Activated CD8-positive, alpha-beta memory T cell treated with anti-CD3 and anti-CD28 coated beads, Interleukin-2, amount 50 U/mL, for 1 hour (primary cell): ENCODE measurements around the gene KRT9.
"Not testable (repeated sequence)": the region's sequence is repeated elsewhere in the genome, so short reads cannot be mapped to it uniquely, and the experiment has no call there.

ENCODE experiments used
- DNase-seq: peaks from one replicate; pipeline ENCODE4 v3.0.0-alpha.2; 2020; ENCODE audit errors: extremely low read depth

KRT9 gene

GRCh38 chr17:41579484-41580243 is 7.8 kb upstream of the KRT9 start:
- DNase-seq = no peak

DNA sequence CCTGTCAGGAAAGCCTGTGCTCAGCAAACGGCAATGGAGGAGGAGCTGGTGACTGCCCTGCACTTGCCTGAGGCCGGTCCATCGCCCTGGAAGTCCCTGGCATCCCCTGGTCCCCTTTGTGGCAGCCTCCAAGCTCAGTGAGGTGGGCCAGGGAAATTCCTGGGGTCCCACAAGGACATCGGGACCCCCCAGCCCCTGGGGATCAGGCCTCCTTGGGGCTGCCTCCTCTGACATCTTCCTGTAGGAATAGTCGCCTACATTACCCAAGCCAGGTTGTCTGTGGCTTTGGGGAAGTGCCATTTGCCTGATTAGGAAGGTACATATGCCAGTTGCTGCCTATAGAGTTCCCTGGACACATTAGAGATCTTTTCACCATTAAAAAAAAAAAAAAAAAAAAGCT is 7.1 kb upstream of the KRT9 start:
- no peak for DNase-seq

GRCh38 chr17:41578538-41578937 is 6.7 kb upstream of the KRT9 start:
- DNase-seq = no peak

GRCh38 chr17:41576740-41577139 is 4.9 kb upstream of the KRT9 start:
- DNase-seq = not testable (repeated sequence)

DNA sequence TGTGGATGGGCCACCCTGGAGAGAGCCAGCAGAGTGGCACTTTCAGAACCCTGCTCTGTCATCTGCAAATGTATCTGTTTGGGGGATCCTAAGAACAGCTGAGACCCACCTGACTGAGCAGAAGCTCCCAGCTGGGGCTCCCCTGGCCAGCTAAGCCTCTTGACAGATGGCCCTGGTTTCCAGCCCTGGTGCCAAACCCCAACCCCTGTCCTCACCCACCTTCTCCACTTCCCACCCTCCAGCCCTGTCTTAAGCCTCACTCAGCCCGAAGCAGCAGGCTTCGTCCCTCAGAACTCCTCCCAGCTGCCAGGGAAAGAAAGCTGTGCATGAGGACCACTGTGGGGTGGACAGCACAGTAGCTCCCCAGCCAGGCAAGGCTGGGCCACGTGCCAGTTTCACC is 3.5 kb upstream of the KRT9 start:
- no peak for DNase-seq

- DNase-seq = no peak
These were observed 4.5 kb downstream of the KRT9 start for GRCh38 chr17:41567317-41567716.

GRCh38 chr17:41565338-41565737 is 6.5 kb downstream of the KRT9 start:
- DNase-seq = no peak

DNA sequence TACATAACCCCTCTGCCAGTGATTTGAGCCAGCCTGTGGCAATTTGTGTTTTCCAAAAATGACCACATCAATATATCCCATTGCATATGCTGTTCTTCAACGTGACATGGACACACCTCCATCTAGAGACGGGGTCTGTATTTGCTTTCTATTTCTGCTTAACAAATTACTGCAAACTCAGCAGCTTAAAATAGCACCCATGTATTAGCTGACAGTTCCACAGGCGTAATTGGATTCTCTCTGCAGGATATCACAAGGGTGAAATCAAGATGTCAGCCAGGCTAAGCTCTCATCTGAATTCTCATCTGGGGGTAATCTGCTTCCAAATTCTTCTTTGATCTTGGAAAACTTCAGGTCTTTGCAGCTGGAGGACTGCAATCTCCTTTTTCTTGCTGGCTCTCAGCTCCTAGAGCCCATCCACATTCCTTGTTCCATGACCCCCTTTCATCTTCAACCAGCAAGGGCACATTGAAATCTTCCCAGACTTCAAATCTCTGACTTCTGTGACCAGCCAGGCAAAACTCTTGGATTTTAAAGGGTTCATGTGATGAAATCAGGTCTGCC is 8.2 kb downstream of the KRT9 start:
- no peak for DNase-seq

GRCh38 chr17:41561554-41561953 is 10.3 kb downstream of the KRT9 start:
- no peak for DNase-seq

- no peak for DNase-seq
These were observed 12.3 kb downstream of the KRT9 start for GRCh38 chr17:41559548-41559947.

GRCh38 chr17:41556931-41557330 is 14.9 kb downstream of the KRT9 start:
- DNase-seq = no peak

- DNase-seq = no peak
These were observed 15.6 kb downstream of the KRT9 start for GRCh38 chr17:41556306-41556705.

GRCh38 chr17:41555105-41555887 is 16.6 kb downstream of the KRT9 start:
- no peak for DNase-seq

DNA sequence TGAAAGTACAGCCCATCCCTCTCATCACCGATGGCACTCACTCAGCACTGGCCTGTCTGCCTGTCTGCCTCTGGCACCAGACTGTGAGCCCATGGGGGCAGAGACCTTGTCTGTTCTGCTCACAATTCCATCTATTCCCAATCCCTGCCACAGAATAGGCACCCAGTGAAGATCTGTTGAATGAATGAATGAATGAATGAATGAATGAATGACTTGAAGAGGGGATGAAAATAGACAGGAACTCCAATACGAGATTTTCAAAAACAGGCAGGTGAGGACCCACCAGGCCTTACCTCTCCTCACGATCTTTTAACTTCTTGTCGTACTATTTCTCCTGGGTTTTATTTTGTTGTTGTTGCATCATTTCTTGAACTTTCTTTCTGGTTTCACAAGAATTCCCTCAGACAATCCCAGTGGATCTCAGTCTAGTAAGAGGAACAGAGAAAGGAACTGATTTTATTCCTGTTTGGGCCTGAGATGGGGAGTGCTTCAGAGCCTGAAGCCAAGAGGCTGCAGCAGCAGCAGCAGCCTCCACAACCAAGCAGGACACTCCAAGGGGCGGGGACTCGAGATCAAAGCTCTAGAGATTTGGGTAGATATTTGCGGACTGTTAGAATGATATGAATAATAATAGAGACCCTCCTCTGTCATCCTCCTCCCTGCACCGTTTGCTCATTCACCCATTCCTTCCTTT is 17.7 kb downstream of the KRT9 start:
- no peak for DNase-seq

DNA sequence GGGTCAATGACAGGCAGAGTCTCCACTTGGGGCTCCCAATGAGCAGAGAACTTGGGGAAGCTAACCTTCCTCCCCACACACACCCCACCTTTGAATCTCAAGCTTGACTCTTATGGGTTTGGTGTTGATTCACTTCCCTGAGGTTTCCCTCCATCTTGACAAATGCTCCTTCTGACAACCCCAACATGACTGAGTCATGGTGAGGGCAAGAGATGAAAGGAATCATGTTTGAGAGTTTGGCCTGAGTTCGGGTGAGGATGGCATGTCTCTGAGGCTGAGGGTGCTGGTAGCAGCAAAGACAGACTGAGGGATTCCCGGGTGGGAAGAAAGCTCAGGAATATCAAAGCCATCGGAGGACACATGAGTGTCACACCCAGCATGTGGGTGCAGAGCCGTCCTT is 18.7 kb downstream of the KRT9 start:
- no peak for DNase-seq

DNA sequence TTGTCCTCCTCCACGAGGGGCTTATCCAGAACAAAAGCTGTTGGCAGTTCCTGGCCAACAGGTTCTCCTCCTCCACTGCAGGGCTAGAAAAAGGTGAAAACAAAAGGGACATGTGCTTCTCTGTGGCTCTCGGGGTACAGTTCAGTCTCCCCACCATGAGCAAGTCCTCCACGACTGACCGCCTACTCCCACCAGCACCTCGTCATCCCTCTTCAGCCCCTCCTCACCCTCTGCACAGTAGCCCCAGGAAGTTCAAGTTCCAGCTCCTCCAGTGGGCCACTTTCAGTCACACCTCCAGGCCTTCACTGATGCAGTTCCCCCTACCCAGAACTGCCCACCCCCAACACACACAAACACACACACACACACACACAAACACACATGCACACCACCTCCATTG is 19.4 kb downstream of the KRT9 start:
- DNase-seq = no peak

- no peak for DNase-seq
These were observed 20.5 kb downstream of the KRT9 start for GRCh38 chr17:41551365-41551764.

DNA sequence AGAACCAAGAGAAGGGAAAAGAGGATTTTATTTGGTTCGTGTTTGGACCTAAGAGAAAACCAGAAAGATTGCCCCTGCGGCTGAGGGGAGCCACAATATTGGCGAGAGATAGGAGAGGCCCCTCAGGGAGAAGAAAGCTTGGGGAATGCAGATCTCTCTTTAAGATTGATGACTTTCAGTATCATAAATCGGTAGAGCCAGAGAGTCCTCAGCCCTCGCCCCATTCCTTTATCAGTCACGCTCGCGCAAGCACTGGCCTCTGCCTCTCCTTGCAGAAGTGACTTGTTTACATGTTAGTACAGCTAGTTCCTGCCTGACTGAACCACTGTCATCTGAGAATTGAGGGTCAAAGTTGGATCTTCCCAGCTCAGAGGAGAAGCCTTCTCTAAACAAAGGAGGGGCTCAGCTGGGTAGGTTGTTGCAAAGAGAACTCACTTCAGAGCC is 22.2 kb downstream of the KRT9 start:
- DNase-seq = no peak

DNA sequence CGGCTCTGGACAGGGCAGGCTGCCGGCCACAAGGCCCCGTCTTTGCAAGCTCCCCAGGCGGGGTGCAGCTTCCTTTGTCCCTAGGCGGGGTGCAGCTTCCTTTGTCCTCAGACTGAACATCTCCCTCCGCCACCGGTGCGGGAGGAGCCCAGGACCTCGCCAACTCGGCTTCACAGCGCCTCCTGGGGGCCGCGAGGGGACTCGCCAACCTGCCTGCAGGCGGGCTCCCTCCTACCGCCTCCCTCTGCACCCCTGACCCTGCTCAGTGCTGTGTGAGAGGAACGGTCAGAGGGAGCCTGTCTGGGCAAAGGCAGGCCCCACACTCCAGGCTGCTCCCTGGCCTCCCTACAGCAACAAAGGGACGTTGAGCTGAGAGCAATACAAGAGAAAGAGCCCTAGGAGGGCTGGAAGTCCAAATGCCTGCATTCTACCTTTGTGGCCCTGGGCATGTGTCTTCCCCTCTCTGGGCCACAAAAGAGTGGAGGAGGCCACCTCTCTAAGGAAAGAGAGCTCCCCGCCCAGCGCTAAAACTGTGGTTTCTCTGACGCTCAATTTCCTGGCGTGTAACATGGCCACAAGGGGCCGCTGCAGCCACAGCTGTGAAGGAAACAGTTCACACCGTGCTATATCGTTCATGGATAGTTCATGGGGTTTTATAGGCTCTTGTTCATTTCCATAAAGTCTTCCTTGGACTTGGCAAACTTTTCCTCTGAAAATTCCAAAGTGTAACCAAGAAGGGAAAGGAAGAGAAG is 22.8 kb downstream of the KRT9 start:
- peak; percentile 53 for DNase-seq

GRCh38 chr17:41547921-41548843 is 23.7 kb downstream of the KRT9 start:
- no peak for DNase-seq
